ENCODE data around the gene C1orf35. TPM values are rescaled to one million over a fixed set of nuclear protein-coding genes. Genes with fewer than 3 reads are reported as not detected.

The C1orf35 gene
- total and polyA plus RNA-seq, 9 of the 15 experiments (the other 6 are each of a cell fraction or from before 2014, with no cell fraction given) = 3.2 to 48.7 (median 12.5) TPM

DNA sequence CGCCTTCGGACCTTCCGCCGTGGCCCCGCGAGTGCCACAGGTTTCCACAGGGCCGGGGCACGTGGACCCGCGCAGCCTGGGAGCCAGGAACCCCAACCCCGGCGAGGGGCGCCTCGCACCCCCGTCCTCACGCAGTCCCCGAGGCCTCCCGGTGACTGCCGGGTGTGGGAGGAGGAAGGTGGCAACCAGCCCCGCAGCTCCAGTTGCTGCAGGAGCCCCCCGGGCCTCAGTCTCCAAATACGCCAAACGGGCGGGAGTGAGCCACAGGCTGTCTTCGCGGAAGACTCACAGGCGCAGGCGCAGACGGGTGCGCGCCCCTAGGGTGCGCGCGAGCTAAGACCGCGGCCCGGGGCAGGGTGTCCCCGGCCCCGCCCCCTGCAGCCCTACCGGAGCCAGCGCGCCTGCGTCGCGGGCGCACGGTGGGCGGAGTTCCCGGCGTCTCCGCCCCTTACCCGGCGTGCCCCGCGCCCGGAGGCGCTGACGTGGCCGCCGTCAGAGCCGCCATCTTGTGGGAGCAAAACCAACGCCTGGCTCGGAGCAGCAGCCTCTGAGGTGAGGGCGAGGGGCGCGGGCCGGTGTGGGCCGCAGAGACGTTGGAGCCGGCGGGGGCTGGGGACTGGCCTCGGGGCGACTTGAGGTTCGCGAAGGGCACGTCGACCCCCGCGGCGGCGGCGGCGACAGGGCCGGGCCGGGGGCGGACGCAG lies 20.8 kb downstream of the C1orf35 start, which contains the start of gene ARF1 (continued):
- TF ChIP-seq JUN (IDR thresholded peaks at IDR 0.05; ENCODE audit: borderline replicate concordance, low read depth, low read length) = no peak
- TF ChIP-seq JUN (CRISPR knock-in tag; IDR thresholded peaks at IDR 0.05; ENCODE audit: borderline replicate concordance) = peak; percentile 78; the same call in 1 of the 2 replicates
- TF ChIP-seq, protein P1, sequence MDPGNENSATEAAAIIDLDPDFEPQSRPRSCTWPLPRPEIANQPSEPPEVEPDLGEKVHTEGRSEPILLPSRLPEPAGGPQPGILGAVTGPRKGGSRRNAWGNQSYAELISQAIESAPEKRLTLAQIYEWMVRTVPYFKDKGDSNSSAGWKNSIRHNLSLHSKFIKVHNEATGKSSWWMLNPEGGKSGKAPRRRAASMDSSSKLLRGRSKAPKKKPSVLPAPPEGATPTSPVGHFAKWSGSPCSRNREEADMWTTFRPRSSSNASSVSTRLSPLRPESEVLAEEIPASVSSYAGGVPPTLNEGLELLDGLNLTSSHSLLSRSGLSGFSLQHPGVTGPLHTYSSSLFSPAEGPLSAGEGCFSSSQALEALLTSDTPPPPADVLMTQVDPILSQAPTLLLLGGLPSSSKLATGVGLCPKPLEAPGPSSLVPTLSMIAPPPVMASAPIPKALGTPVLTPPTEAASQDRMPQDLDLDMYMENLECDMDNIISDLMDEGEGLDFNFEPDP (CRISPR knock-in tag; IDR thresholded peaks at IDR 0.05) = peak; percentile 75; the same call in 1 of the 2 replicates
- peak; percentile 50; the same call in 1 of the 2 replicates for TF ChIP-seq PML (IDR thresholded peaks at IDR 0.05; ENCODE audit: low read length)
- TF ChIP-seq MYNN (IDR thresholded peaks at IDR 0.05) = peak; percentile 11; the same call in 1 of the 2 replicates
- no peak for TF ChIP-seq MYNN (CRISPR knock-in tag; IDR thresholded peaks at IDR 0.05)
- TF ChIP-seq NRF1 (conservative IDR thresholded peaks at IDR 0.05 in 1 of 2, IDR thresholded peaks at IDR 0.05 in 1 of 2) = peak; percentile 97
- peak; percentile 47 for TF ChIP-seq ETV1 (tag; conservative IDR thresholded peaks at IDR 0.05; ENCODE audit: low read depth)
- TF ChIP-seq MAFK (IDR thresholded peaks at IDR 0.05; ENCODE audit: low read length) = no peak
- TF ChIP-seq NR2F6 (CRISPR knock-in tag; IDR thresholded peaks at IDR 0.05) = 0 out of 2 replicates have a peak, but pooled peaks have one; percentile 63
- peak; percentile 39; the same call in 1 of the 2 replicates for TF ChIP-seq RAD51 (IDR thresholded peaks at IDR 0.05; ENCODE audit: borderline replicate concordance, low read depth)
- 0 out of 2 replicates have a peak, but pooled peaks have one; percentile 76 for TF ChIP-seq PTBP1 (IDR thresholded peaks at IDR 0.05; ENCODE audit: low read depth, low read length)
- TF ChIP-seq, protein P2, sequence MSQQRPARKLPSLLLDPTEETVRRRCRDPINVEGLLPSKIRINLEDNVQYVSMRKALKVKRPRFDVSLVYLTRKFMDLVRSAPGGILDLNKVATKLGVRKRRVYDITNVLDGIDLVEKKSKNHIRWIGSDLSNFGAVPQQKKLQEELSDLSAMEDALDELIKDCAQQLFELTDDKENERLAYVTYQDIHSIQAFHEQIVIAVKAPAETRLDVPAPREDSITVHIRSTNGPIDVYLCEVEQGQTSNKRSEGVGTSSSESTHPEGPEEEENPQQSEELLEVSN (IDR thresholded peaks at IDR 0.05; ENCODE audit: borderline replicate concordance in 1 of 2, extremely low read depth in 1 of 2, insufficient read depth in 1 of 2, insufficient read length in 1 of 2, low read depth in 1 of 2, low read length in 1 of 2, poor library complexity in 1 of 2, severe bottlenecking in 1 of 2) = peak; percentile 91
- peak; percentile 57 for TF ChIP-seq PHF20 (IDR thresholded peaks at IDR 0.05; ENCODE audit: partially characterized antibody)
- TF ChIP-seq ZNF707 (CRISPR knock-in tag; conservative IDR thresholded peaks at IDR 0.05) = 0 out of 2 replicates have a peak, but pooled peaks have one; percentile 45
- TF ChIP-seq DNMT1 (IDR thresholded peaks at IDR 0.05) = no peak
- TF ChIP-seq FOXJ3 (CRISPR knock-in tag; IDR thresholded peaks at IDR 0.05) = no peak
- TF ChIP-seq SIX5 (IDR thresholded peaks at IDR 0.05; ENCODE audit: borderline replicate concordance in 1 of 2, insufficient read depth in 1 of 2, low read depth in 1 of 2, low read length in 2 of 2) = 0 out of 4 replicates have a peak, but pooled peaks of 1 of the 2 experiments have one; percentile 20
